Measurements from ENCODE around the gene MAPK6.

GRCh38 chr15:52113235-52113634 is 94.2 kb downstream of the MAPK6 start:
- TF ChIP-seq CTCF (IDR thresholded peaks at IDR 0.05), result no peak
- no peak for TF ChIP-seq EZH2 (IDR thresholded peaks at IDR 0.05; ENCODE audit: borderline replicate concordance, insufficient read depth, low read depth, low read length, poor library complexity, severe bottlenecking)
